ENCODE results near the gene NR1I3. TPM values are rescaled to one million over a fixed set of nuclear protein-coding genes. Genes with fewer than 3 reads are reported as not detected.

The NR1I3 gene
- polyA plus RNA-seq, 1 of the 3 experiments (the other 2 are of a cell fraction): not detected

GRCh38 chr1:161193561-161194235 lies 44.3 kb downstream of the NR1I3 start:
- peaks cover 0 to 19% of the 10 kb centered on the region in 2 experiments for H3K36me3 ChIP-seq (replicated peaks in 1 of 2; ENCODE audit: control insufficient read depth in 1 of 2, insufficient read depth in 2 of 2, low read length in 1 of 2)
- no peak overlapping the region for H2AFZ ChIP-seq (ENCODE audit: low read depth)
- peaks cover 2% of the 10 kb centered on the region for H3F3A ChIP-seq (replicated peaks; ENCODE audit: insufficient read depth)
- H3K9me2 ChIP-seq: no peaks in the 10 kb centered on the region
- ChIA-PET CTCF (interaction anchor here (0.6 to 7.0 kb wide), 16 partner anchors 10 to 189 kb away, joined by 3 to 65 read pairs (median 6); partner anchors contain the start of genes APOA2, B4GALT3, NDUFS2 and PPOX), POLR2A (no interaction called here)
- H3K27me3 ChIP-seq (ENCODE audit: insufficient read depth): no peaks in the 10 kb centered on the region
- 91% methylated on average over 9 of the region's 21 CpGs for WGBS (ENCODE audit: low lambda C conversion rate)
- H3K4me1 ChIP-seq (ENCODE audit: control insufficient read depth in 1 of 2, insufficient read depth in 2 of 2, low read depth in 1 of 2, low read length in 1 of 2): peaks cover 20 to 44% of the 10 kb centered on the region in 2 experiments; a peak in 3 of 4 replicates
- H3K9ac ChIP-seq: no peak overlapping the region
- TF ChIP-seq RFX5 (IDR thresholded peaks at IDR 0.05; ENCODE audit: low read length): no peak
- no peak for TF ChIP-seq TEAD4 (IDR thresholded peaks at IDR 0.05; ENCODE audit: borderline replicate concordance, insufficient read depth)
- no peak for TF ChIP-seq MAX (IDR thresholded peaks at IDR 0.05; ENCODE audit: low read depth)
- no peak for TF ChIP-seq GATA2 (CRISPR knock-in tag; IDR thresholded peaks at IDR 0.05)
- no peak for TF ChIP-seq TAF1 (IDR thresholded peaks at IDR 0.05; ENCODE audit: borderline replicate concordance, low read depth, low read length)
- no peak for TF ChIP-seq RCOR1 (IDR thresholded peaks at IDR 0.05; ENCODE audit: low read length)
- no peak for TF ChIP-seq POLR2AphosphoS5 (IDR thresholded peaks at IDR 0.05; ENCODE audit: low read depth, low read length)
- TF ChIP-seq RXRA (IDR thresholded peaks at IDR 0.05; ENCODE audit: borderline replicate concordance, low read depth): no peak
- no peak for TF ChIP-seq NFIC (IDR thresholded peaks at IDR 0.05; ENCODE audit: borderline replicate concordance)
- TF ChIP-seq FOSL2 (IDR thresholded peaks at IDR 0.05; ENCODE audit: borderline replicate concordance, low read depth): no peak
- DNase-seq: no peak
- H3K4me3 ChIP-seq (ENCODE audit: low read depth in 2 of 2, low read length in 1 of 2): no peak overlapping the region
- H4K20me1 ChIP-seq (ENCODE audit: insufficient read depth): no peaks in the 10 kb centered on the region
- no peaks in the 10 kb centered on the region for H3K79me2 ChIP-seq (ENCODE audit: insufficient read depth)
- no peak overlapping the region for H3K4me2 ChIP-seq
- H3K27ac ChIP-seq (ENCODE audit: low read depth in 2 of 2, low read length in 1 of 2): no peak overlapping the region
- no peaks in the 10 kb centered on the region for H3K9me3 ChIP-seq

- Histone ChIP-seq H3K27me3 (ENCODE audit: insufficient read depth) (no peaks in the 10 kb centered on the region), H3K4me2 (no peak overlapping the region), H3K9ac (no peak overlapping the region), H2AFZ (ENCODE audit: low read depth) (peak overlapping the region; percentile 80), H3K36me3 (replicated peaks in 1 of 2; ENCODE audit: control insufficient read depth in 1 of 2, insufficient read depth in 2 of 2, low read length in 1 of 2) (peaks cover 0 to 19% of the 10 kb centered on the region in 2 experiments), H3K4me1 (ENCODE audit: control insufficient read depth in 1 of 2, insufficient read depth in 2 of 2, low read depth in 1 of 2, low read length in 1 of 2) (peaks cover 11 to 35% of the 10 kb centered on the region in 2 experiments; a peak in 3 of 4 replicates), H4K20me1 (ENCODE audit: insufficient read depth) (no peaks in the 10 kb centered on the region), H3K9me3 (no peaks in the 10 kb centered on the region), H3F3A (replicated peaks; ENCODE audit: insufficient read depth) (no peaks in the 10 kb centered on the region), H3K4me3 (ENCODE audit: low read depth in 2 of 2, low read length in 1 of 2) (no peak overlapping the region), H3K27ac (ENCODE audit: low read depth in 2 of 2, low read length in 1 of 2) (peak overlapping the region in 1 of 2 experiments; percentile 48; a peak in 2 of 4 replicates), H3K9me2 (no peaks in the 10 kb centered on the region), H3K79me2 (ENCODE audit: insufficient read depth) (no peaks in the 10 kb centered on the region)
- 29% methylated on average over 8 of the region's 15 CpGs for WGBS (ENCODE audit: low lambda C conversion rate)
- ChIA-PET POLR2A (interaction anchor here (1.1 to 1.4 kb wide), 2 partner anchors 9 to 33 kb away, joined by 3 read pairs; partner anchors contain the start of genes NDUFS2 and TOMM40L), CTCF (interaction anchor here (0.6 to 7.0 kb wide), 28 partner anchors 11 to 194 kb away, joined by 3 to 65 read pairs (median 6); partner anchors contain the start of genes APOA2, CFAP126, FCER1G and NDUFS2)
- DNase-seq: peak; percentile 89
- TF ChIP-seq EP300 (IDR thresholded peaks at IDR 0.05; ENCODE audit: borderline replicate concordance in 1 of 2, low read depth in 1 of 2, low read length in 1 of 2) (no peak), GATA2 (CRISPR knock-in tag; IDR thresholded peaks at IDR 0.05) (no peak), RXRA (IDR thresholded peaks at IDR 0.05; ENCODE audit: borderline replicate concordance, low read depth) (no peak), SIN3A (IDR thresholded peaks at IDR 0.05; ENCODE audit: borderline replicate concordance, low read depth, low read length) (no peak), SMC3 (IDR thresholded peaks at IDR 0.05; ENCODE audit: low read depth, low read length) (peak; percentile 87), POLR2AphosphoS5 (IDR thresholded peaks at IDR 0.05; ENCODE audit: low read depth, low read length) (no peak), FOXJ3 (CRISPR knock-in tag; IDR thresholded peaks at IDR 0.05) (no peak), RAD21 (IDR thresholded peaks at IDR 0.05; ENCODE audit: low read length) (peak; percentile 85), PBX3 (IDR thresholded peaks at IDR 0.05) (no peak), MEF2A (IDR thresholded peaks at IDR 0.05; ENCODE audit: borderline replicate concordance, low read depth) (no peak), CHD2 (IDR thresholded peaks at IDR 0.05; ENCODE audit: low read length, partially characterized antibody) (peak; percentile 37)
- TF ChIP-seq, protein P1, sequence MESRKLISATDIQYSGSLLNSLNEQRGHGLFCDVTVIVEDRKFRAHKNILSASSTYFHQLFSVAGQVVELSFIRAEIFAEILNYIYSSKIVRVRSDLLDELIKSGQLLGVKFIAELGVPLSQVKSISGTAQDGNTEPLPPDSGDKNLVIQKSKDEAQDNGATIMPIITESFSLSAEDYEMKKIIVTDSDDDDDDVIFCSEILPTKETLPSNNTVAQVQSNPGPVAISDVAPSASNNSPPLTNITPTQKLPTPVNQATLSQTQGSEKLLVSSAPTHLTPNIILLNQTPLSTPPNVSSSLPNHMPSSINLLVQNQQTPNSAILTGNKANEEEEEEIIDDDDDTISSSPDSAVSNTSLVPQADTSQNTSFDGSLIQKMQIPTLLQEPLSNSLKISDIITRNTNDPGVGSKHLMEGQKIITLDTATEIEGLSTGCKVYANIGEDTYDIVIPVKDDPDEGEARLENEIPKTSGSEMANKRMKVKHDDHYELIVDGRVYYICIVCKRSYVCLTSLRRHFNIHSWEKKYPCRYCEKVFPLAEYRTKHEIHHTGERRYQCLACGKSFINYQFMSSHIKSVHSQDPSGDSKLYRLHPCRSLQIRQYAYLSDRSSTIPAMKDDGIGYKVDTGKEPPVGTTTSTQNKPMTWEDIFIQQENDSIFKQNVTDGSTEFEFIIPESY (IDR thresholded peaks at IDR 0.05; ENCODE audit: borderline replicate concordance, low read depth): no peak
- TF ChIP-seq, protein P2, sequence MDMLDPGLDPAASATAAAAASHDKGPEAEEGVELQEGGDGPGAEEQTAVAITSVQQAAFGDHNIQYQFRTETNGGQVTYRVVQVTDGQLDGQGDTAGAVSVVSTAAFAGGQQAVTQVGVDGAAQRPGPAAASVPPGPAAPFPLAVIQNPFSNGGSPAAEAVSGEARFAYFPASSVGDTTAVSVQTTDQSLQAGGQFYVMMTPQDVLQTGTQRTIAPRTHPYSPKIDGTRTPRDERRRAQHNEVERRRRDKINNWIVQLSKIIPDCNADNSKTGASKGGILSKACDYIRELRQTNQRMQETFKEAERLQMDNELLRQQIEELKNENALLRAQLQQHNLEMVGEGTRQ (IDR thresholded peaks at IDR 0.05; ENCODE audit: borderline replicate concordance, low read depth, low read length): no peak
Measured at GRCh38 chr1:161192476-161193465, 45.2 kb downstream of the NR1I3 start.
